ENCODE data around the gene SCAF1.

The SCAF1 gene

DNA sequence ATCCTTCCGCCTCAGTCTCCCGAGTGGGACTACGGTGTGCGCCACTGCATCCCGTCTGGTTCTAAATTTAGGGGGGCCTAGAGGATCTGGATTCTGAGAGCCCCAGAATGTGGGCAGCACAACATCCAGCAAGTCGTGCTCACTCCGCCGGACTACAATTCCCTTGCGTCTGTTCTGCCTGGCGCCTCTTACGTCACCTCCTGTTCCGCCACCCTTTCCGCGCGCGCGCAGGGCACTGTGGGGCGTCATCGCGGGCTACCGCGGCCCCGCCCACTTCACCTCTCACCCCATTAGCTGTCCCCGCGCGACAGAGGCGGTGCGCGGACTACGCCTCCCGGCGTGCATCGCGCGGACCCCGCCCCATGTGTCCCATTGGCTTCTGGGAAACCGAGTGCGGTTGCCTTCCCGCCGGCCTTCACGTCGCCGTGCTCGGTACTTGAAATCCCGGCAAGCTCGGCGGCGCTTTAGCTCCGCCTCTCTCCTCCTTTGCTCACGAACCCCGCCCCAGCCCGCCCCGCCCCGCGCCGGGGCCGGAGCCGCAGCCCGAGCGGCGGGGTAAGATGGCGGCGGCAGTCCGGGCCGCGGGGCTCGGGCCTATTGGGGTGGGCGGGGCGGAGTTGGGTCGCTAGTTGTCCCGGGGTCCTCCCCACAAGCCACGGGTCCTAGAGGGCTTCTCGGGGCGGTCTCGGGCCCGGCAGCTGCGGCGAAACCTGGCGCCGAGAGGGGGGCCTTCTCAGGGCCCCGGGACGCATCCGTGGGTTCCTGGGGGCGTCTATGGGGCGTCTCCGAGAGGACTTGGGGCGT is at the start of gene SCAF1:
TSS of gene SCAF1 (plus strand) at position 522 of the 804 bp plus-strand sequence. CDS start 2,818 bp downstream, outside the sequence.
- H3K27me3 ChIP-seq (ENCODE audit: insufficient read depth, insufficient read length): no peaks in the 10 kb centered on the region
- DNase-seq (ENCODE audit: low read depth, low spot score): peak; percentile 98
- no peaks in the 10 kb centered on the region for H3K9me3 ChIP-seq (ENCODE audit: insufficient read depth, low read length)
- H3K9ac ChIP-seq (ENCODE audit: insufficient read length, low read depth): peak within 1 kb of the TSS; percentile 100
- H3K36me3 ChIP-seq (ENCODE audit: insufficient read depth, insufficient read length, low read length): peaks cover 36% of the 10 kb centered on the region
- peaks cover 10% of the 10 kb centered on the region for H3K4me1 ChIP-seq (ENCODE audit: insufficient read depth, insufficient read length)
- H3K4me3 ChIP-seq (ENCODE audit: insufficient read length, low read depth): peak within 1 kb of the TSS; percentile 89
- TF ChIP-seq YY1 (IDR thresholded peaks at IDR 0.05; ENCODE audit: insufficient read depth, insufficient read length) (no peak), ZNF274 (IDR thresholded peaks at IDR 0.05; ENCODE audit: low read depth, low read length) (no peak), SUZ12 (IDR thresholded peaks at IDR 0.05; ENCODE audit: extremely low read depth, insufficient read depth, insufficient read length) (no peak)

- Histone ChIP-seq H3K4me1 (ENCODE audit: insufficient read depth, insufficient read length) (peaks cover 3% of the 10 kb centered on the region), H3K9me3 (ENCODE audit: insufficient read depth, low read length) (no peaks in the 10 kb centered on the region), H3K4me3 (ENCODE audit: insufficient read length, low read depth) (peak overlapping the region; percentile 88), H3K27me3 (ENCODE audit: insufficient read depth, insufficient read length) (no peaks in the 10 kb centered on the region), H3K36me3 (ENCODE audit: insufficient read depth, insufficient read length, low read length) (peaks cover 32% of the 10 kb centered on the region), H3K9ac (ENCODE audit: insufficient read length, low read depth) (peak overlapping the region; percentile 94)
- TF ChIP-seq ZNF274 (IDR thresholded peaks at IDR 0.05; ENCODE audit: low read depth, low read length): no peak
- TF ChIP-seq SUZ12 (IDR thresholded peaks at IDR 0.05; ENCODE audit: extremely low read depth, insufficient read depth, insufficient read length): no peak
- TF ChIP-seq YY1 (IDR thresholded peaks at IDR 0.05; ENCODE audit: insufficient read depth, insufficient read length): no peak
- no peak for DNase-seq (ENCODE audit: low read depth, low spot score)
Observed at GRCh38 chr19:49592486-49593232, 49.4 kb upstream of the SCAF1 start.

GRCh38 chr19:49593233-49594113 is 48.5 kb upstream of the SCAF1 start:
- TF ChIP-seq SUZ12 (IDR thresholded peaks at IDR 0.05; ENCODE audit: extremely low read depth, insufficient read depth, insufficient read length) (no peak), ZNF274 (IDR thresholded peaks at IDR 0.05; ENCODE audit: low read depth, low read length) (no peak), YY1 (IDR thresholded peaks at IDR 0.05; ENCODE audit: insufficient read depth, insufficient read length) (no peak)
- H3K27me3 ChIP-seq (ENCODE audit: insufficient read depth, insufficient read length): no peaks in the 10 kb centered on the region
- peaks cover 3% of the 10 kb centered on the region for H3K4me1 ChIP-seq (ENCODE audit: insufficient read depth, insufficient read length)
- peaks cover 38% of the 10 kb centered on the region for H3K36me3 ChIP-seq (ENCODE audit: insufficient read depth, insufficient read length, low read length)
- no peaks in the 10 kb centered on the region for H3K9me3 ChIP-seq (ENCODE audit: insufficient read depth, low read length)
- peak; percentile 77 for DNase-seq (ENCODE audit: low read depth, low spot score)
- peak overlapping the region; percentile 88 for H3K4me3 ChIP-seq (ENCODE audit: insufficient read length, low read depth)
- H3K9ac ChIP-seq (ENCODE audit: insufficient read length, low read depth): peak overlapping the region; percentile 94

DNA sequence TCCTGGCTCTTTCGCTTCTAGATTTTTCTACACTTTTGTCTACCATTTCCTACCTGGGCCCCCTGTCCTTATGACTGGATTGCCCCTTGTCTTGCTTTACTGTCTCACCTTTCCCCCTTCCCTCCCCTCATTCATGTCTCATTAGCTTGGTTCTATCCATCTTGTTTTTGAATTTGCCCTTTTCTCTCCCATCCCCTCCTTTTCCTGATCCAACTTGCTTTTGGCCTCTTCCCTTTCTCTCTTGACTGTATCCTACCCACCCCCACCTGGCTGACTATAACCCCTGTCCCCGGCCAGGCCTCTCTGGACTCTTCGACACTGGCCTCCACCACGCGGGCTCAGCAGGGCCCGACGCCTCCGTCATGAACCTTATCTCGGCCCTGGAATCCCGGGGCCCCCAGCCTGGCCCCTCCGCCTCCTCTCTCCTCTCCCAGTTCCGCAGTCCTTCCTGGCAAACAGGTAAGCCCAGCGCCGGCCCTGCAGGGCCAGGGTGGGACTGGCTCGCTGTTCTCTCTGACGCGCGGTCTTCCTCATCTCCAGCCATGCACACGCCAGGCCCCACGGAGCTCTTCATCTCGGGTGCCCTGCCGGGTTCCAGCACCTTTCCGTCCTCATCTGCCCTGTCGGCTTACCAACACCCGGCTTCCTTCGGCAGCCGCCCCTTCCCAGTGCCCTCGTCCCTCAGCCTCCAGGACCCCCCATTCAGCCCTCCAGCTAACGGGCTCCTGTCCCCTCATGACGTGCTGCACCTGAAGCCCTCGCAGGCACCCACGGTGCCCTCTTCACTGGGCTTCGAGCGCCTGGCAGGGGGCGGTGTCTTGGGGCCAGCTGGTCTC is 47.6 kb upstream of the SCAF1 start:
- Histone ChIP-seq H3K36me3 (ENCODE audit: insufficient read depth, insufficient read length, low read length) (peaks cover 47% of the 10 kb centered on the region), H3K4me3 (ENCODE audit: insufficient read length, low read depth) (no peak overlapping the region), H3K9me3 (ENCODE audit: insufficient read depth, low read length) (no peaks in the 10 kb centered on the region), H3K4me1 (ENCODE audit: insufficient read depth, insufficient read length) (no peaks in the 10 kb centered on the region), H3K9ac (ENCODE audit: insufficient read length, low read depth) (peak overlapping the region; percentile 21), H3K27me3 (ENCODE audit: insufficient read depth, insufficient read length) (no peaks in the 10 kb centered on the region)
- no peak for TF ChIP-seq SUZ12 (IDR thresholded peaks at IDR 0.05; ENCODE audit: extremely low read depth, insufficient read depth, insufficient read length)
- TF ChIP-seq ZNF274 (IDR thresholded peaks at IDR 0.05; ENCODE audit: low read depth, low read length): no peak
- no peak for TF ChIP-seq YY1 (IDR thresholded peaks at IDR 0.05; ENCODE audit: insufficient read depth, insufficient read length)
- DNase-seq (ENCODE audit: low read depth, low spot score): no peak

DNA sequence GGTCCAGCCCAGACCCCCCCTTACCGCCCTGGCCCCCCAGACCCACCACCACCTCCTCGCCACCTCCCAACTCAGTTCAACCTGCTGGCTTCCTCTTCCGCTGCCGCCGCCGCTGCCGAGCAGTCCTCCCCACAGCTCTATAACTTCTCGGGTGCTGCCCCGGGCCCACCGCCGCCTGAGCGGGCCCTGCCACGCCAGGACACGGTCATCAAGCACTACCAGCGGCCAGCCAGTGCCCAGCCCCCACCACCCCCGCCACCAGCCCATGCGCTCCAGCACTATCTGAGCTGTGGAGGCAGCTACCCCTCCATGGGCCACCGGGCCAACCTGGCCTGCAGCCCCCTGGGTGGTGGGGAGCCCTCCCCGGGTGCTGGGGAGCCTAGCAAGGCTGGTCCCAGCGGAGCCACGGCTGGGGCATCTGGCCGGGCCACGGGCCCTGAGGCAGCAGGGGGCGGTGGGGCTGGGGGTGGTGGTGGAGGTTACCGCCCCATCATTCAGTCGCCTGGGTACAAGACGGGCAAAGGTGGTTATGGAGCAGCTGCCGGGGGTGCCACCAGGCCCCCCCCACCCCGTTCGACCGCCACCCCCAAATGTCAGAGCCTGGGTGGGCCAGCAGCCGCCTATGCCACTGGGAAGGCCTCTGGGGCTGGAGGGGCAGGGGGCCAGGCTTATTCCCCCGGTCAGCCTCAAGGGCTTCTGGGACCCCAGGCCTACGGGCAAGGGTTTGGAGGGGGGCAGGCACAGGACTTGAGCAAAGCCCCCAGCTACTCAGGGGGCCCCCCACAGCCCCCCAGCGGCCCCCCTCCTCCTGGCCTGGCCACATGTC is 46.8 kb upstream of the SCAF1 start:
- peaks cover 55% of the 10 kb centered on the region for H3K36me3 ChIP-seq (ENCODE audit: insufficient read depth, insufficient read length, low read length)
- no peak overlapping the region for H3K9ac ChIP-seq (ENCODE audit: insufficient read length, low read depth)
- DNase-seq (ENCODE audit: low read depth, low spot score): no peak
- no peak overlapping the region for H3K4me3 ChIP-seq (ENCODE audit: insufficient read length, low read depth)
- H3K9me3 ChIP-seq (ENCODE audit: insufficient read depth, low read length): no peaks in the 10 kb centered on the region
- no peaks in the 10 kb centered on the region for H3K4me1 ChIP-seq (ENCODE audit: insufficient read depth, insufficient read length)
- no peaks in the 10 kb centered on the region for H3K27me3 ChIP-seq (ENCODE audit: insufficient read depth, insufficient read length)
- TF ChIP-seq SUZ12 (IDR thresholded peaks at IDR 0.05; ENCODE audit: extremely low read depth, insufficient read depth, insufficient read length): no peak
- TF ChIP-seq ZNF274 (IDR thresholded peaks at IDR 0.05; ENCODE audit: low read depth, low read length): no peak
- no peak for TF ChIP-seq YY1 (IDR thresholded peaks at IDR 0.05; ENCODE audit: insufficient read depth, insufficient read length)

All from NT2/D1 (cell line).